Measurements from ENCODE around the gene MARCHF10.

Gene MARCHF10

DNA sequence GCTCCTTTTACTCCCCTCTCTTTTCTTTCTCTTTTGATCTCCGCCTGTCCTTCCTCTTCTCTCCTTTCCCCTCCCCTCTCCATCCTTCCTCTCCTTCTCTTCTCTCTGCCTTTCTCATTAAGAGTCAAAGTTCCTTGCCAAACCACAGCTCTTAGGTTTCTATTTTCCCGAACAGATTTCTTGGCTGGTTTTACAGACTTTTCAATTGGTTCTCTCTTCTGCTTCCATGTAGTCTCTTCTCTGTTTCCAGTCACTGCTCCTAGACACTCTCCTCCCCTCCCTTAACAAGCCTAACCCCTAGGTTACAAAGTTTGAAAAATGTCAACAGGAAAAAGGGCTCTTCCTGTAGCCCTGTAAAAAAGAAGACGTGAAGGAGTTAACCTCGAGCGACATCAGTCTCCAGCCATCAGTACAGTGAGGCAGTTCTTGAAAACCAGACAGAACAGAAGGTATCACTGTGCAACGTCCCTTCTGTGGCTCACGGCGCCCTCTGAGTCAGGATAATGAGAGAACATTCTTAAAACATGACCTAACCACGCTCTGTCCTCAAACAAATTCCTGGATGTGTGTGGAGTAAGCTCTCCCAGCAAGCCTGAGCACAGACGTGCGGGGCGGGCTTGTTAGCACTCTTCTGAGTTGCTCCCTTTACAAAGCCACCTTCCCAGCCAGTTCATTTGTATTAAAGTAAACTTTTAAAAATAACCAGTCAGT, 11.6 kb upstream of the MARCHF10 start:
- no peak for DNase-seq (ENCODE audit: low spot score)
- in situ Hi-C loops (cut with MboI; ENCODE audit: low sequenced_read_pairs, unreplicated experiment): no loop called here

DNA sequence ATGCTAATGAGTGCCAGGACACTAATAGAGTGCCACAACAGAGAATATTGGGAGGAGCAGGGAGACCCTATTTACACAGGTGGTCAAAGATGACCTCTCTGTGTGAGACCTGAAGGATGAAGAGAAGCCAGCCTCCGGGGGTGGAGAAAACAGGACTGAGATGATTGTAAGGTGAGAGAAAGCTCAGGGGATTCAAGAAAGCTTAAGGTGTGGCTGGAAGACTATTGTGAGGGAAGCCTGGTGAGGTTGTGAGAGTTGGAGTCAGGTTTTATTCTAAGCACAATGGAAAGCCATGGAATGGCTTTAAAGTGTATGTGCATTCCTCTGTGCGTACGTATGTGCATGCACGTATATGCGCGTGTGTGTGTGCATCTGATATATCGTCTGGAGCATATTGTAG, 10.4 kb upstream of the MARCHF10 start:
- no peak for DNase-seq (ENCODE audit: low spot score)
- in situ Hi-C loops (cut with MboI; ENCODE audit: low sequenced_read_pairs, unreplicated experiment): no loop called here
- TF ChIP-seq, protein P1, sequence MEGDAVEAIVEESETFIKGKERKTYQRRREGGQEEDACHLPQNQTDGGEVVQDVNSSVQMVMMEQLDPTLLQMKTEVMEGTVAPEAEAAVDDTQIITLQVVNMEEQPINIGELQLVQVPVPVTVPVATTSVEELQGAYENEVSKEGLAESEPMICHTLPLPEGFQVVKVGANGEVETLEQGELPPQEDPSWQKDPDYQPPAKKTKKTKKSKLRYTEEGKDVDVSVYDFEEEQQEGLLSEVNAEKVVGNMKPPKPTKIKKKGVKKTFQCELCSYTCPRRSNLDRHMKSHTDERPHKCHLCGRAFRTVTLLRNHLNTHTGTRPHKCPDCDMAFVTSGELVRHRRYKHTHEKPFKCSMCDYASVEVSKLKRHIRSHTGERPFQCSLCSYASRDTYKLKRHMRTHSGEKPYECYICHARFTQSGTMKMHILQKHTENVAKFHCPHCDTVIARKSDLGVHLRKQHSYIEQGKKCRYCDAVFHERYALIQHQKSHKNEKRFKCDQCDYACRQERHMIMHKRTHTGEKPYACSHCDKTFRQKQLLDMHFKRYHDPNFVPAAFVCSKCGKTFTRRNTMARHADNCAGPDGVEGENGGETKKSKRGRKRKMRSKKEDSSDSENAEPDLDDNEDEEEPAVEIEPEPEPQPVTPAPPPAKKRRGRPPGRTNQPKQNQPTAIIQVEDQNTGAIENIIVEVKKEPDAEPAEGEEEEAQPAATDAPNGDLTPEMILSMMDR (IDR thresholded peaks at IDR 0.05; ENCODE audit: borderline replicate concordance, control extremely low read depth, extremely low read depth, insufficient read depth, missing control alignments): no peak

More for the DNA sequence above, 11.6 kb upstream of the MARCHF10 start:
- TF ChIP-seq, protein P1 (IDR thresholded peaks at IDR 0.05; ENCODE audit: borderline replicate concordance, control extremely low read depth, extremely low read depth, insufficient read depth, missing control alignments): no peak

DNA sequence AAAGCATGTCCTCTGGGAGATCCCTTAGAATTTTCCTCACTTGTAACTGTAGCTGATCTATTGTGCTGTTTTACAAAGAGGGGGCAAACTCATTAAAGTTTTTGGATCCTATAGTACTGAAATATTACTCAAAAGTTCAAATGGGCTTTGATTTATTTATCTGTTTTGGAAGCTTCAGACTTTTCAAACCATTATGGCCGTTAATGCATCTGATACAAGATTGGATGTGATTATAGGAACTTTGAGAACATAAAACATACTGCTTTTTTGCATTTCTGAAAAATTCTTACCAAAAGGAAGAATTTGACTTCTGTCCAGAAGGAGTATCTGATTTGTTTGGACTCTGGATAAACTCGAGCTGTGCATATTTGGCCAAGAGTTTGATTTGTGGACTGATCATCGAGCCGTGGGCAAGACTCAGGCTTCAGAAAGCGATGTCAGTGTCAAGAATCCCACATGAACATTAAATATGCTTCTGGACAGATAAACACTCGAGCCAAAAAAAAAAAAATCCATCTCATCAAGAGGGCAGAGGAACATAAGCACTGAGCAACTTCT, 8.2 kb upstream of the MARCHF10 start:
- in situ Hi-C loops (cut with MboI; ENCODE audit: low sequenced_read_pairs, unreplicated experiment): no loop called here

DNA sequence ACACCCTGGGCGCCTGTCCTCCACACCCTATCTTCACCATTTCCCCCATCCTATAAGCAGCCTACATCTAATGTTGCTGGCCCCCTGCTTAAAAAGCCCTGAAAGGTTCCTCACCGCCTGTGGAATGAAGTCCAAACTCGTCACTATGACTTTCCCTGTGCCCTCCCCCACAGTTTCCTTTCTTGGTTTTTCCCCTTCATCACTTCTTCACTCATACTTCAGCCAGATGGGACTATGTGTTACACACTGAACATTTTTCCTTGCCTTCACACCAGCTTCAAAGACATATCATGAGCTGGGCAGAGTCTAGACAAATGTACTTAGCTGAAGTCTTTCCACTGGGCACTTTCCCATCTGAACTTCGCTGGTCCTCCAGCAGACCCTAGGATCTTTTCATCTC, 1.5 kb upstream of the MARCHF10 start:
- DNase-seq (ENCODE audit: low spot score): no peak
- TF ChIP-seq, protein P1 (IDR thresholded peaks at IDR 0.05; ENCODE audit: borderline replicate concordance, control extremely low read depth, extremely low read depth, insufficient read depth, missing control alignments): no peak
- in situ Hi-C loops (cut with MboI; ENCODE audit: low sequenced_read_pairs, unreplicated experiment): no loop called here

More for the DNA sequence above, 8.2 kb upstream of the MARCHF10 start:
- TF ChIP-seq, protein P1 (IDR thresholded peaks at IDR 0.05; ENCODE audit: borderline replicate concordance, control extremely low read depth, extremely low read depth, insufficient read depth, missing control alignments): no peak
- DNase-seq (ENCODE audit: low spot score): no peak

DNA sequence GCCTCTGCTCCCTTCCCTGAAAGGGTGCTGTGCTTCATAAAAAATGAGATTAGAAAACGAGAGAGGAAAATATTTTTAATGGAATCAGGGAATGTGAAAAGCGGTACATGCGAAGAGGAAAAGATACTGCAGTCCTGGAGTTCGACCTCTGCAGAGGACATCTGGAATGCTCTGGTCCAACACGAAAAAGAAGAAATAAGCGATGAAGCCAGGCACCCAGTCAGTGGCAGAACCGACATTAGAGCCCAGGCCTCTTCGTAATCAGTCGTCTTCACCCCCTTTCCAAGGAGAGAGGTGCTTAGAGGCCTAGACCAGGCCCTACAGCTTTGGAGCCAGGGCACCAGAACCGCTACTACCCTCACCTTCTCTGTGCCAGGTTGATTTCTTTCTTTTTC, 459 bp upstream of the MARCHF10 start:
- in situ Hi-C loops (cut with MboI; ENCODE audit: low sequenced_read_pairs, unreplicated experiment): no loop called here
- TF ChIP-seq, protein P1 (IDR thresholded peaks at IDR 0.05; ENCODE audit: borderline replicate concordance, control extremely low read depth, extremely low read depth, insufficient read depth, missing control alignments): no peak

DNA sequence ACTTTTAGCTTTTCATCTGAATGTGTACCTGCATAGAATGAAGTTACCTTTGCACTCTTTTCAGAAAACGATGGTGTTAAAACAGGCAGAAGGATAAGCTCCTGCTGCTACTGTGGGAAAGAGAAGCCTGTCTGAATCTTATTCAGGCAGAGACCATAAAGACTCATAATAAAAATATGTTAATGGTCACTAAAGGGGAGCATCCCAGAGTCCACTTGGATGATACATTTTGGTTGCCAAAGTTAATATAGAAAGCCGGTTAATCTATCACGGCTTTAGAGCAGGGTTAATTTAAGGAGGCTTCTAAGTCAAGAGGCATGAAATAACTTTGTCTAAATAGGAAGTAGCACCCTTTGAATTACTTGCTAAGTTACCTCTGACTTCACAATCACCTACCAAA, 2.9 kb downstream of the MARCHF10 start:
- in situ Hi-C loops (cut with MboI; ENCODE audit: low sequenced_read_pairs, unreplicated experiment): no loop called here
- DNase-seq (ENCODE audit: low spot score): no peak
- TF ChIP-seq, protein P1 (IDR thresholded peaks at IDR 0.05; ENCODE audit: borderline replicate concordance, control extremely low read depth, extremely low read depth, insufficient read depth, missing control alignments): no peak

More for the DNA sequence above, 459 bp upstream of the MARCHF10 start:
- DNase-seq (ENCODE audit: low spot score): no peak

Measured in GM13976 (cell line).